Endometrial microvascular endothelial cells (primary cell): Measurements from ENCODE around the gene PTPRG. TPM values are rescaled to one million over a fixed set of nuclear protein-coding genes. Genes with fewer than 3 reads are reported as not detected.

ENCODE experiments used
- in situ Hi-C: cut with HindIII; loops from 2 replicates; pipeline ENCODE4 v1.10.0; 2017; ENCODE audit warnings: low sequenced_read_pairs, low pct_unique_long_range_greater_than_20kb; ENCODE audit errors: inconsistent ontology term
- total RNA-seq: library from RNA; depleted of rRNA; stranded (reverse); fragments of >200 nt; gene quantifications from one replicate; pipeline ENCODE4 v1.2.3, GENCODE V29; 2015; ENCODE audit errors: inconsistent ontology term

PTPRG gene
- total RNA-seq, 1 donor from 2014 or later = 13.1 TPM

- in situ Hi-C loops = no loop called here
These were observed 726.1 kb downstream of the PTPRG start for GRCh38 chr3:62287392-62287927.

- in situ Hi-C loops = no loop called here
These were observed 728.6 kb downstream of the PTPRG start for GRCh38 chr3:62289922-62290321.

GRCh38 chr3:62293051-62293780 is 731.8 kb downstream of the PTPRG start:
- in situ Hi-C loops = no loop called here

GRCh38 chr3:62295571-62295970 is 734.2 kb downstream of the PTPRG start:
- in situ Hi-C loops = no loop called here

GRCh38 chr3:62300617-62301016 is 739.2 kb downstream of the PTPRG start:
- in situ Hi-C loops = no loop called here

- in situ Hi-C loops = no loop called here
These were observed 750.8 kb downstream of the PTPRG start for GRCh38 chr3:62312201-62312600.

- in situ Hi-C loops = no loop called here
These were observed 755.2 kb downstream of the PTPRG start for GRCh38 chr3:62316525-62316924.

- in situ Hi-C loops = no loop called here
These were observed 757.0 kb downstream of the PTPRG start for GRCh38 chr3:62318365-62318751.

- in situ Hi-C loops = no loop called here
These were observed 757.6 kb downstream of the PTPRG start for GRCh38 chr3:62318752-62319569.

- in situ Hi-C loops = no loop called here
These were observed 758.3 kb downstream of the PTPRG start for GRCh38 chr3:62319570-62320243.

GRCh38 chr3:62323241-62323640 is 761.9 kb downstream of the PTPRG start:
- in situ Hi-C loops = no loop called here

GRCh38 chr3:62325896-62326295 is 764.5 kb downstream of the PTPRG start:
- in situ Hi-C loops = no loop called here

- in situ Hi-C loops = no loop called here
These were observed 768.6 kb downstream of the PTPRG start for GRCh38 chr3:62329971-62330370.

GRCh38 chr3:62332017-62332416 is 770.6 kb downstream of the PTPRG start:
- in situ Hi-C loops = no loop called here

- in situ Hi-C loops = no loop called here
These were observed 771.5 kb downstream of the PTPRG start for GRCh38 chr3:62332835-62333244.

- in situ Hi-C loops = no loop called here
These were observed 773.8 kb downstream of the PTPRG start for GRCh38 chr3:62335196-62335595.

- in situ Hi-C loops = no loop called here
These were observed 782.4 kb downstream of the PTPRG start for GRCh38 chr3:62343755-62344154.
